WTC11 (cell line): Measurements from ENCODE around the gene SSR1. TPM values are rescaled to one million over a fixed set of nuclear protein-coding genes. Genes with fewer than 3 reads are reported as not detected.
"Not testable (repeated sequence)": the region's sequence is repeated elsewhere in the genome, so short reads cannot be mapped to it uniquely, and the experiment has no call there.

Experiments
- ATAC-seq: fragments of 200-7000 bp; cut with Tn5 transposase; 2 replicates; pipeline ENCODE4 v1.10.0; 2021; ENCODE audit warnings: mild to moderate bottlenecking, moderate library complexity
- CTCF ChIA-PET: fragments of 300-600 bp; sonication (Branson Sonifier 250); formaldehyde crosslinking; loops from one replicate; lab custom pipeline; 2021; ENCODE audit warnings: antibody characterized with exemption; lab: Charles Lee
- POLR2A ChIA-PET: fragments of 350-600 bp; sonication (Branson Sonifier 250); formaldehyde crosslinking; loops from one replicate; lab custom pipeline; 2021; ENCODE audit warnings: antibody characterized with exemption; lab: Charles Lee
- DNase-seq: peaks from one replicate; pipeline ENCODE4 v3.0.0; 2021; ENCODE audit warnings: low spot score
- H3K27ac Mint-ChIP-seq: 2 replicates; pipeline ENCODE4 v1.8.0; 2021; ENCODE audit warnings: mixed read lengths
- H3K27me3 Mint-ChIP-seq: 2 replicates; pipeline ENCODE4 v1.8.0; 2021; ENCODE audit warnings: low read depth, mild to moderate bottlenecking, moderate library complexity, mixed read lengths
- H3K36me3 Mint-ChIP-seq: 2 replicates; pipeline ENCODE4 v1.8.0; 2021; ENCODE audit warnings: mixed read lengths
- H3K4me1 Mint-ChIP-seq: 2 replicates; pipeline ENCODE4 v1.8.0; 2022; ENCODE audit warnings: mixed read lengths
- H3K4me3 Mint-ChIP-seq: 2 replicates; pipeline ENCODE4 v1.8.0; 2021; ENCODE audit warnings: mild to moderate bottlenecking, moderate library complexity, mixed read lengths
- H3K9me3 Mint-ChIP-seq: 2 replicates; pipeline ENCODE4 v1.8.0; 2021; ENCODE audit warnings: mixed read lengths
- ATF1 ChIP-seq: sonication (generic); formaldehyde crosslinking; IDR thresholded peaks from 2 replicates; pipeline ENCODE4 v1.8.1; 2023; ENCODE audit warnings: mild to moderate bottlenecking, moderate library complexity, missing genetic modification reagents
- ELF4 ChIP-seq: sonication (generic); formaldehyde crosslinking; IDR thresholded peaks from 2 replicates; pipeline ENCODE4 v1.8.1; 2022; ENCODE audit warnings: low read depth, mild to moderate bottlenecking, moderate library complexity, missing genetic modification reagents
- GABPB1 ChIP-seq: sonication (generic); formaldehyde crosslinking; IDR thresholded peaks from 2 replicates; pipeline ENCODE4 v1.8.1; 2023; ENCODE audit warnings: mild to moderate bottlenecking, missing genetic modification reagents
- HMGA2 ChIP-seq: fragments of 250-450 bp; sonication (Bioruptor Pico); IDR thresholded peaks from 2 replicates; pipeline ENCODE4 v1.4.0; 2021; ENCODE audit warnings: mild to moderate bottlenecking, moderate library complexity
- JAZF1 ChIP-seq: fragments of 250-450 bp; sonication (Bioruptor Pico); IDR thresholded peaks from 2 replicates; pipeline ENCODE4 v1.9.0; 2021; ENCODE audit warnings: moderate library complexity, mild to moderate bottlenecking, inconsistent platforms
- MXD4 ChIP-seq: fragments of 250-450 bp; sonication (Bioruptor Pico); IDR thresholded peaks from 2 replicates; pipeline ENCODE4 v1.8.0; 2021; ENCODE audit warnings: mild to moderate bottlenecking, moderate library complexity, borderline replicate concordance
- MYBL2 ChIP-seq: sonication (generic); formaldehyde crosslinking; IDR thresholded peaks from 2 replicates; pipeline ENCODE4 v1.8.1; 2023; ENCODE audit warnings: mild to moderate bottlenecking, moderate library complexity, missing genetic modification reagents
- NR3C1 ChIP-seq: sonication (generic); formaldehyde crosslinking; conservative IDR thresholded peaks from 2 replicates; pipeline ENCODE4 v1.8.1; 2023; ENCODE audit warnings: low read depth, mild to moderate bottlenecking, missing genetic modification reagents
- RELA ChIP-seq: sonication (generic); formaldehyde crosslinking; IDR thresholded peaks from 2 replicates; pipeline ENCODE4 v1.8.1; 2022; ENCODE audit warnings: missing genetic modification reagents, mild to moderate bottlenecking, borderline replicate concordance
- RORB ChIP-seq: fragments of 250-450 bp; sonication (Bioruptor Pico); IDR thresholded peaks from 2 replicates; pipeline ENCODE4 v1.9.0; 2021; ENCODE audit warnings: mild to moderate bottlenecking
- SMAD4 ChIP-seq: sonication (generic); formaldehyde crosslinking; IDR thresholded peaks from 2 replicates; pipeline ENCODE4 v1.8.0; 2022; ENCODE audit warnings: mild to moderate bottlenecking, missing genetic modification reagents
- TCF7 ChIP-seq: sonication (generic); formaldehyde crosslinking; IDR thresholded peaks from 2 replicates; pipeline ENCODE4 v1.8.0; 2022; ENCODE audit warnings: mild to moderate bottlenecking, low read depth, missing genetic modification reagents, moderate library complexity
- TEAD1 ChIP-seq: sonication (generic); formaldehyde crosslinking; IDR thresholded peaks from 2 replicates; pipeline ENCODE4 v1.8.0; 2022; ENCODE audit warnings: mild to moderate bottlenecking, missing genetic modification reagents
- ZBTB21 ChIP-seq: sonication (generic); formaldehyde crosslinking; IDR thresholded peaks from 2 replicates; pipeline ENCODE4 v1.8.1; 2023; ENCODE audit warnings: mild to moderate bottlenecking, missing genetic modification reagents, borderline replicate concordance
- ZNF416 ChIP-seq: fragments of 250-450 bp; sonication (Bioruptor Pico); IDR thresholded peaks from 2 replicates; pipeline ENCODE4 v1.9.0; 2021; ENCODE audit warnings: mild to moderate bottlenecking, inconsistent platforms
- total RNA-seq: library from RNA; stranded (reverse); gene quantifications from 3 replicates; pipeline ENCODE4 v1.2.3, GENCODE V29; 2021
- TF ChIP-seq, protein P1 (sequence below): fragments of 200-600 bp; IDR thresholded peaks from 2 replicates; pipeline ENCODE4 v1.8.0; 2022; ENCODE audit warnings: antibody characterized with exemption
- TF ChIP-seq, protein P2 (sequence below): sonication (generic); formaldehyde crosslinking; IDR thresholded peaks from 2 replicates; pipeline ENCODE4 v1.8.0; 2022; ENCODE audit warnings: mild to moderate bottlenecking, missing genetic modification reagents
- TF ChIP-seq, protein P3 (sequence below): fragments of 250-450 bp; sonication (Bioruptor Pico); IDR thresholded peaks from 2 replicates; pipeline ENCODE4 v1.8.0; 2021; ENCODE audit warnings: mild to moderate bottlenecking

The SSR1 gene
- total RNA-seq, 1 experiment from 2014 or later, result 96.7 TPM

DNA sequence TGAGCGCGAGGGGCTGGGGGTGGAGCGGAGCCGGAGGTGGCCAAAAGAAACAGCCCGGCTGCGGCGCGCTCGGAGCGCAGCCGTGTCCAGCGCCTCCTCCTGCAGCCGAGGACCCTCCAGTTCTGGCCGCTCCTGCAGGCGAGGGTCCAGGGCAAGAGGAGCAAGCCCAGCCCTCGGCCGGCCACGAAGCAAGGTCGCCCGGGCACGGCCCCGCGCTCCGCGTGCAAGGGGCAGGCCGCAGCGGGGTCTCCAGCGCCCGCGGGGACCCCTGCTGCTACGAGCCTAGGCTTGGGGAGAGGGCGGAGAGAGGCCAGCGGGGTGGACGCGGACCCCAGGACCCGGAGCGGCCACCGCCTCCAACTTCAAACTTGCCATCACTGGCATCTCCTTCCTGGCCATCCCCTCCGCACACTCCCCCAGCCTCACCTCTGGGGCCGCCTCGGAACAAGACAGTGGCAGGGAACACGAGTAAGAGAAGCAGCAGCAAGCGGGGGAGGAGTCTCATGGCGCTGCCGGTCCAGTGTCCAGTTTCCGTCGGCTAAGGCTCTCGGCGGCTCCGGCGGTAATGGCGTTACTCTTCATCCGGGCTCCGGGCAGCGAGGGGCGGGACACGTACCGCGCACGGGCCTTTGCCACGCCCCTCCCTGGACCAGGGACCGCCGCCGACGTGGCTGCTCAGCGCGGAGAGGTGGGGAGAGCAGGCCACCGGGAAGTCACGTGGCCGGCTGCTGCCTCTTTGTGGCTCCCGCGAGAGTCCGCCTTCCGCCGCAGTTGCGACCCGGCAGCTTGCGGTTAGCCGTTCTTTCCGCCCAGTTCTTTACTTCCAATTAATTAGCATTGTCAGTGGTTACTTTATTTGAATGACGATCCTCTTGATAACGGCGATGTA, at the start of gene SSR1 (continued):
- peak; percentile 86; the same call in 1 of the 2 replicates for TF ChIP-seq GABPB1 (CRISPR knock-in tag)
- TF ChIP-seq, protein P1, sequence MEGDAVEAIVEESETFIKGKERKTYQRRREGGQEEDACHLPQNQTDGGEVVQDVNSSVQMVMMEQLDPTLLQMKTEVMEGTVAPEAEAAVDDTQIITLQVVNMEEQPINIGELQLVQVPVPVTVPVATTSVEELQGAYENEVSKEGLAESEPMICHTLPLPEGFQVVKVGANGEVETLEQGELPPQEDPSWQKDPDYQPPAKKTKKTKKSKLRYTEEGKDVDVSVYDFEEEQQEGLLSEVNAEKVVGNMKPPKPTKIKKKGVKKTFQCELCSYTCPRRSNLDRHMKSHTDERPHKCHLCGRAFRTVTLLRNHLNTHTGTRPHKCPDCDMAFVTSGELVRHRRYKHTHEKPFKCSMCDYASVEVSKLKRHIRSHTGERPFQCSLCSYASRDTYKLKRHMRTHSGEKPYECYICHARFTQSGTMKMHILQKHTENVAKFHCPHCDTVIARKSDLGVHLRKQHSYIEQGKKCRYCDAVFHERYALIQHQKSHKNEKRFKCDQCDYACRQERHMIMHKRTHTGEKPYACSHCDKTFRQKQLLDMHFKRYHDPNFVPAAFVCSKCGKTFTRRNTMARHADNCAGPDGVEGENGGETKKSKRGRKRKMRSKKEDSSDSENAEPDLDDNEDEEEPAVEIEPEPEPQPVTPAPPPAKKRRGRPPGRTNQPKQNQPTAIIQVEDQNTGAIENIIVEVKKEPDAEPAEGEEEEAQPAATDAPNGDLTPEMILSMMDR, result no peak
- peak; percentile 73; the same call in 1 of the 2 replicates for TF ChIP-seq TCF7 (CRISPR knock-in tag)
- no peak for TF ChIP-seq RORB (CRISPR knock-in tag)
- TF ChIP-seq MXD4 (CRISPR knock-in tag), result no peak
- TF ChIP-seq NR3C1 (CRISPR knock-in tag), result no peak
- no peak for TF ChIP-seq RELA
- TF ChIP-seq MYBL2 (CRISPR knock-in tag), result no peak
- TF ChIP-seq ELF4, result no peak
- TF ChIP-seq, protein P2, sequence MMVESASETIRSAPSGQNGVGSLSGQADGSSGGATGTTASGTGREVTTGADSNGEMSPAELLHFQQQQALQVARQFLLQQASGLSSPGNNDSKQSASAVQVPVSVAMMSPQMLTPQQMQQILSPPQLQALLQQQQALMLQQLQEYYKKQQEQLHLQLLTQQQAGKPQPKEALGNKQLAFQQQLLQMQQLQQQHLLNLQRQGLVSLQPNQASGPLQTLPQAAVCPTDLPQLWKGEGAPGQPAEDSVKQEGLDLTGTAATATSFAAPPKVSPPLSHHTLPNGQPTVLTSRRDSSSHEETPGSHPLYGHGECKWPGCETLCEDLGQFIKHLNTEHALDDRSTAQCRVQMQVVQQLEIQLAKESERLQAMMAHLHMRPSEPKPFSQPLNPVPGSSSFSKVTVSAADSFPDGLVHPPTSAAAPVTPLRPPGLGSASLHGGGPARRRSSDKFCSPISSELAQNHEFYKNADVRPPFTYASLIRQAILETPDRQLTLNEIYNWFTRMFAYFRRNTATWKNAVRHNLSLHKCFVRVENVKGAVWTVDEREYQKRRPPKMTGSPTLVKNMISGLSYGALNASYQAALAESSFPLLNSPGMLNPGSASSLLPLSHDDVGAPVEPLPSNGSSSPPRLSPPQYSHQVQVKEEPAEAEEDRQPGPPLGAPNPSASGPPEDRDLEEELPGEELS (CRISPR knock-in tag), result peak; percentile 51; the same call in 1 of the 2 replicates
- TF ChIP-seq, protein P3, sequence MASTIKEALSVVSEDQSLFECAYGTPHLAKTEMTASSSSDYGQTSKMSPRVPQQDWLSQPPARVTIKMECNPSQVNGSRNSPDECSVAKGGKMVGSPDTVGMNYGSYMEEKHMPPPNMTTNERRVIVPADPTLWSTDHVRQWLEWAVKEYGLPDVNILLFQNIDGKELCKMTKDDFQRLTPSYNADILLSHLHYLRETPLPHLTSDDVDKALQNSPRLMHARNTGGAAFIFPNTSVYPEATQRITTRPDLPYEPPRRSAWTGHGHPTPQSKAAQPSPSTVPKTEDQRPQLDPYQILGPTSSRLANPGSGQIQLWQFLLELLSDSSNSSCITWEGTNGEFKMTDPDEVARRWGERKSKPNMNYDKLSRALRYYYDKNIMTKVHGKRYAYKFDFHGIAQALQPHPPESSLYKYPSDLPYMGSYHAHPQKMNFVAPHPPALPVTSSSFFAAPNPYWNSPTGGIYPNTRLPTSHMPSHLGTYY (CRISPR knock-in tag), result no peak
- no peak for TF ChIP-seq HMGA2 (CRISPR knock-in tag)
- TF ChIP-seq ZBTB21, result no peak
- TF ChIP-seq ZNF416 (CRISPR knock-in tag), result no peak
- no peak for TF ChIP-seq SMAD4
- TF ChIP-seq JAZF1, result no peak
- TF ChIP-seq ATF1 (CRISPR knock-in tag), result no peak
- TF ChIP-seq TEAD1 (CRISPR knock-in tag), result peak; percentile 65; the same call in 1 of the 2 replicates

DNA sequence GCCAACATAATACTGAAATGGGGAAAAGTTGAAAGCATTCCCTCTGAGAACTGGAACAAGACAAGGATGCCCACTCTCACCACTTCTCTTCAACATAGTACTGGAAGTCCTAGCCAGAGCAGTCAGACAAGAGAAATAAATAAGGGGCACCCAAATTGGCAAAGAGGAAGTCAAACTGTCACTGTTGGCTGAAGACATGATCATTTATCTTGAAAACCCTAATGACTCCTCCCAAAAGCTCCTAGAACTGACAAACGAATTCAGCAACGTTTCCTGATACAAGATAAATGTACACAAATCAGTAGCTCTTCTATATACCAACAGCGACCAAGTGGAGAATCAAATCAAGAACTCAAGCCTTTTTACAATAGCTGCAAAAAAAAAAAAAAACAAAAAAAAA, 38.9 kb upstream of the SSR1 start:
- H3K27me3 Mint-ChIP-seq, H3K4me3 Mint-ChIP-seq, H3K27ac Mint-ChIP-seq, H3K9me3 Mint-ChIP-seq, DNase-seq, ATAC-seq, H3K36me3 Mint-ChIP-seq: not testable (repeated sequence)
- peaks cover 14% of the 10 kb centered on the region for H3K4me1 Mint-ChIP-seq
- CTCF ChIA-PET, result interaction anchor here (0.6 kb wide), 1 partner anchor 176 kb away, joined by 6 read pairs; no protein-coding TSS in a partner anchor
- POLR2A ChIA-PET, result interaction anchor here (0.6 kb wide), 1 partner anchor 1738 kb away, joined by 3 read pairs; no protein-coding TSS in a partner anchor

DNA sequence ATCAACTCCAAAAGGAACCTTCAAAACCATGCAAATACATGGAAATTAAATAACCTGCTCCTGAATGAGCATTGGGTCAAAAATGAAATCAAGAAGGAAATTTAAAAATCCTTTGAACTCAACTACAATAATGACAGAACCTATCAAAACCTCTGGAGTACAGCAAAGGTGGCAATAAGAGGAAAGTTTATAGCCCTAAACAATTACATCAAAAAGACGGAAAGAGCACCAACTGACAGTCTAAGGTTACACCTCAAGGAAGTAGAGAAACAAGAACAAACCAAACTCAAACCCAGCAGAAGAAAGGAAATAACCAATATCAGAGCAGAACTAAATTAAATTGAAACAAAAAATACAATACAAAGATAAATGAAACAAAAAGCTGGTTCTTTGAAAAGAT, 37.6 kb upstream of the SSR1 start:
- peaks cover 14% of the 10 kb centered on the region for H3K4me1 Mint-ChIP-seq
- H3K9me3 Mint-ChIP-seq, DNase-seq, CTCF ChIA-PET, H3K36me3 Mint-ChIP-seq, H3K27ac Mint-ChIP-seq, ATAC-seq, H3K4me3 Mint-ChIP-seq, POLR2A ChIA-PET, H3K27me3 Mint-ChIP-seq: not testable (repeated sequence)
